SK-N-SH treated with all-trans-retinoic acid at 6 μM for 48 hours (cell line): ENCODE measurements around the gene VAT1L.

Experiments
- ARNTL ChIP-seq: fragments of 450-650 bp; formaldehyde crosslinking; IDR thresholded peaks from 2 replicates; pipeline ENCODE4 v1.5.0; 2020; ENCODE audit warnings: low read depth, mild to moderate bottlenecking, moderate library complexity, borderline replicate concordance
- ISL1 ChIP-seq: fragments of 250-450 bp; sonication (Bioruptor Pico); IDR thresholded peaks from 2 replicates; pipeline ENCODE4 v2.1.2; 2022; ENCODE audit warnings: mild to moderate bottlenecking, moderate library complexity
- PATZ1 ChIP-seq: fragments of 250-450 bp; sonication (Bioruptor Pico); IDR thresholded peaks from 2 replicates; pipeline ENCODE4 v1.8.0; 2020; ENCODE audit warnings: mild to moderate bottlenecking, moderate library complexity, borderline replicate concordance
- RARB ChIP-seq: fragments of 250-450 bp; sonication (Bioruptor Pico); IDR thresholded peaks from 2 replicates; pipeline ENCODE4 v1.8.0; 2021; ENCODE audit warnings: mild to moderate bottlenecking, moderate library complexity
- SNAI2 ChIP-seq: fragments of 250-450 bp; sonication (Bioruptor Pico); IDR thresholded peaks from 2 replicates; pipeline ENCODE4 v1.5.0; 2020; ENCODE audit warnings: mild to moderate bottlenecking, moderate library complexity
- ZC3H10 ChIP-seq: fragments of 250-450 bp; sonication (Bioruptor Pico); IDR thresholded peaks from 2 replicates; pipeline ENCODE4 v1.5.1; 2021; ENCODE audit warnings: mild to moderate bottlenecking, moderate library complexity
- ZNF565 ChIP-seq: fragments of 450-650 bp; formaldehyde crosslinking; conservative IDR thresholded peaks from 2 replicates; pipeline ENCODE4 v1.5.0; 2020; ENCODE audit warnings: low read depth, mild to moderate bottlenecking, moderate library complexity
- TF ChIP-seq, protein P1 (sequence below): fragments of 250-450 bp; sonication (Bioruptor Pico); IDR thresholded peaks from 2 replicates; pipeline ENCODE4 v1.5.1; 2020; ENCODE audit warnings: low read depth, mild to moderate bottlenecking, moderate library complexity
- TF ChIP-seq, protein P2 (sequence below): fragments of 250-450 bp; sonication (Bioruptor Pico); IDR thresholded peaks from 2 replicates; pipeline ENCODE4 v1.5.0; 2020; ENCODE audit warnings: mild to moderate bottlenecking, moderate library complexity

DNA sequence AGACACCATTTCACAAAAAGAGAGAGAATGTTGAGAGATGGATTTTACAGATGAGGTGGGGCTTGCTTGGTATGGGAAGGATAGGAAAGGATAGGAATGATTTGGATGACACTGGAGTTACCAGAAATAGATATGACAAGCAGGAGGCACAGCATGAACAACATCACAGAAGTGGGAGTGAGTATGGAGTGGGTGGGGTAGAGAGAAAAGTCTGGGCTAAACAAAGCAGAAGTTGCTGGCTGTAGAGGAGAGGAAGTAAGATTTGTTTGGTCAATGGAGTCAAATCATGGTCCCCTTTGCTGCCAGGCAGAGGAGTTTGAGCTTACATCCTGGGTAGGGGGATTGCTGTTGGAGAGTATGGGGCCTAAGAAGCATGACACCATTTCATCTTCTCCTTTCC, 101.7 kb downstream of the VAT1L start:
- TF ChIP-seq, protein P1, sequence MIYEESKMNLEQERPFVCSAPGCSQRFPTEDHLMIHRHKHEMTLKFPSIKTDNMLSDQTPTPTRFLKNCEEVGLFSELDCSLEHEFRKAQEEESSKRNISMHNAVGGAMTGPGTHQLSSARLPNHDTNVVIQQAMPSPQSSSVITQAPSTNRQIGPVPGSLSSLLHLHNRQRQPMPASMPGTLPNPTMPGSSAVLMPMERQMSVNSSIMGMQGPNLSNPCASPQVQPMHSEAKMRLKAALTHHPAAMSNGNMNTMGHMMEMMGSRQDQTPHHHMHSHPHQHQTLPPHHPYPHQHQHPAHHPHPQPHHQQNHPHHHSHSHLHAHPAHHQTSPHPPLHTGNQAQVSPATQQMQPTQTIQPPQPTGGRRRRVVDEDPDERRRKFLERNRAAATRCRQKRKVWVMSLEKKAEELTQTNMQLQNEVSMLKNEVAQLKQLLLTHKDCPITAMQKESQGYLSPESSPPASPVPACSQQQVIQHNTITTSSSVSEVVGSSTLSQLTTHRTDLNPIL (CRISPR knock-in tag), result no peak
- no peak for TF ChIP-seq ISL1 (CRISPR knock-in tag)
- no peak for TF ChIP-seq ARNTL (CRISPR knock-in tag)
- no peak for TF ChIP-seq RARB (CRISPR knock-in tag)
- TF ChIP-seq ZC3H10 (CRISPR knock-in tag), result no peak
- TF ChIP-seq SNAI2 (CRISPR knock-in tag), result no peak
- no peak for TF ChIP-seq PATZ1 (CRISPR knock-in tag)
- no peak for TF ChIP-seq ZNF565
- TF ChIP-seq, protein P2, sequence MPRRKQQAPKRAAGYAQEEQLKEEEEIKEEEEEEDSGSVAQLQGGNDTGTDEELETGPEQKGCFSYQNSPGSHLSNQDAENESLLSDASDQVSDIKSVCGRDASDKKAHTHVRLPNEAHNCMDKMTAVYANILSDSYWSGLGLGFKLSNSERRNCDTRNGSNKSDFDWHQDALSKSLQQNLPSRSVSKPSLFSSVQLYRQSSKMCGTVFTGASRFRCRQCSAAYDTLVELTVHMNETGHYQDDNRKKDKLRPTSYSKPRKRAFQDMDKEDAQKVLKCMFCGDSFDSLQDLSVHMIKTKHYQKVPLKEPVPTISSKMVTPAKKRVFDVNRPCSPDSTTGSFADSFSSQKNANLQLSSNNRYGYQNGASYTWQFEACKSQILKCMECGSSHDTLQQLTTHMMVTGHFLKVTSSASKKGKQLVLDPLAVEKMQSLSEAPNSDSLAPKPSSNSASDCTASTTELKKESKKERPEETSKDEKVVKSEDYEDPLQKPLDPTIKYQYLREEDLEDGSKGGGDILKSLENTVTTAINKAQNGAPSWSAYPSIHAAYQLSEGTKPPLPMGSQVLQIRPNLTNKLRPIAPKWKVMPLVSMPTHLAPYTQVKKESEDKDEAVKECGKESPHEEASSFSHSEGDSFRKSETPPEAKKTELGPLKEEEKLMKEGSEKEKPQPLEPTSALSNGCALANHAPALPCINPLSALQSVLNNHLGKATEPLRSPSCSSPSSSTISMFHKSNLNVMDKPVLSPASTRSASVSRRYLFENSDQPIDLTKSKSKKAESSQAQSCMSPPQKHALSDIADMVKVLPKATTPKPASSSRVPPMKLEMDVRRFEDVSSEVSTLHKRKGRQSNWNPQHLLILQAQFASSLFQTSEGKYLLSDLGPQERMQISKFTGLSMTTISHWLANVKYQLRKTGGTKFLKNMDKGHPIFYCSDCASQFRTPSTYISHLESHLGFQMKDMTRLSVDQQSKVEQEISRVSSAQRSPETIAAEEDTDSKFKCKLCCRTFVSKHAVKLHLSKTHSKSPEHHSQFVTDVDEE (CRISPR knock-in tag), result no peak
